H1 (cell line): ENCODE results near the gene HOXA11. TPM values are rescaled to one million over a fixed set of nuclear protein-coding genes. Genes with fewer than 3 reads are reported as not detected.

Experiments used
- CTCF ChIA-PET: fragments of 300-600 bp; sonication (Branson Sonifier 250); formaldehyde crosslinking; loops from one replicate; lab custom pipeline; 2021; ENCODE audit not compliant: partially characterized antibody; lab: Charles Lee
- POLR2A ChIA-PET: fragments of 300-600 bp; sonication (Branson Sonifier 250); formaldehyde crosslinking; loops from one replicate; lab custom pipeline; 2021; ENCODE audit warnings: inconsistent platforms; ENCODE audit not compliant: partially characterized antibody; lab: Charles Lee
- DNase-seq, 2 experiments: peaks; one replicate each; pipeline versions ENCODE4 v3.0.0 to v3.0.0-alpha.2; 2010 to 2022; ENCODE audit warnings: low spot score in 2 of 2, low read depth in 1 of 2, mixed read lengths in 1 of 2
- FAIRE-seq: peaks from 2 replicates; lab custom pipeline; 2011; peaks lifted over from hg19 to GRCh38; lab: Jason Lieb, UNC
- H2AFZ ChIP-seq: 2 replicates; pipeline ENCODE4 v1.8.1; 2012; ENCODE audit warnings: low read length, inconsistent platforms
- H2AK5ac ChIP-seq: 2 replicates; pipeline ENCODE4 v1.6.1; 2013; ENCODE audit warnings: low read depth, low read length
- H2BK120ac ChIP-seq: replicated peaks from 2 replicates; pipeline ENCODE3; 2013; ENCODE audit warnings: low read depth, low read length, inconsistent platforms
- H2BK12ac ChIP-seq: 2 replicates; pipeline ENCODE4 v1.6.1; 2013; ENCODE audit warnings: low read depth, low read length
- H2BK15ac ChIP-seq: 2 replicates; pipeline ENCODE4 v1.6.1; 2013; ENCODE audit warnings: low read length
- H2BK20ac ChIP-seq: 2 replicates; pipeline ENCODE4 v1.6.1; 2013; ENCODE audit warnings: low read length
- H2BK5ac ChIP-seq: 2 replicates; pipeline ENCODE4 v1.6.1; 2013; ENCODE audit warnings: low read depth, low read length
- H3K14ac ChIP-seq: 2 replicates; pipeline ENCODE4 v1.6.1; 2013; ENCODE audit warnings: inconsistent platforms; ENCODE audit not compliant: insufficient read length
- H3K18ac ChIP-seq: 2 replicates; pipeline ENCODE4 v1.6.1; 2013; ENCODE audit warnings: low read length; ENCODE audit errors: extremely low read depth
- H3K23ac ChIP-seq: 2 replicates; pipeline ENCODE4 v1.6.1; 2013; ENCODE audit warnings: inconsistent platforms; ENCODE audit not compliant: insufficient read length
- H3K23me2 ChIP-seq: 2 replicates; pipeline ENCODE4 v1.6.1; 2013; ENCODE audit warnings: low read depth, low read length
- H3K27ac ChIP-seq: 2 replicates; pipeline ENCODE4 v1.6.1; 2011; ENCODE audit warnings: low read depth, low read length, inconsistent platforms
- H3K27me3 ChIP-seq, 4 experiments: replicated peaks in 1 of 4; 1 replicate in 1 of 4; 2 replicates in 3 of 4; pipeline versions ENCODE4 v1.6.1 to v1.8.1; 2011 to 2013; ENCODE audit warnings: low read length in 3 of 4, mild to moderate bottlenecking in 3 of 4, inconsistent platforms in 2 of 4, mixed read lengths in 2 of 4, moderate library complexity in 1 of 4; ENCODE audit not compliant: control insufficient read depth in 3 of 4, insufficient read depth in 3 of 4; ENCODE audit errors: extremely low read depth in 1 of 4
- H3K36me3 ChIP-seq, 4 experiments: 2 replicates each; pipeline versions ENCODE4 v1.6.1 to v1.8.1; 2011 to 2013; ENCODE audit warnings: mild to moderate bottlenecking in 4 of 4, low read length in 3 of 4, moderate library complexity in 2 of 4, control low read depth in 1 of 4, inconsistent platforms in 1 of 4; ENCODE audit not compliant: insufficient read depth in 4 of 4, control insufficient read depth in 2 of 4
- H3K4ac ChIP-seq: replicated peaks from 2 replicates; pipeline ENCODE3; 2013; ENCODE audit warnings: low read length, low read depth, mixed read lengths, inconsistent platforms; ENCODE audit not compliant: insufficient read length
- H3K4me1 ChIP-seq, 4 experiments: replicated peaks in 1 of 4; 1 replicate in 1 of 4; 2 replicates in 3 of 4; pipeline versions ENCODE4 v1.6.1 to v1.8.1; 2011 to 2013; ENCODE audit warnings: low read length in 3 of 4, inconsistent platforms in 2 of 4, mixed read lengths in 1 of 4; ENCODE audit not compliant: insufficient read depth in 4 of 4, control insufficient read depth in 3 of 4
- H3K4me2 ChIP-seq, 2 experiments: 2 replicates each; pipeline versions ENCODE4 v1.6.1 to v1.8.1; 2011 to 2013; ENCODE audit warnings: low read depth in 2 of 2, low read length in 2 of 2, control low read depth in 1 of 2, inconsistent platforms in 1 of 2, mild to moderate bottlenecking in 1 of 2; ENCODE audit not compliant: insufficient read depth in 1 of 2
- H3K4me3 ChIP-seq, 4 experiments: fragments of 200-600, 300-600 bp in 1 of 4; sonication (generic), shearing (Covaris generic), sonication (Bioruptor Twin) in 1 of 4; 2 replicates each; pipeline versions ENCODE4 v1.5.1 to v1.8.1; 2011 to 2016; ENCODE audit warnings: low read length in 4 of 4, low read depth in 3 of 4, control low read depth in 2 of 4, inconsistent platforms in 2 of 4, mild to moderate bottlenecking in 2 of 4, mixed read lengths in 1 of 4, moderate library complexity in 1 of 4; ENCODE audit not compliant: insufficient read depth in 2 of 4; ENCODE audit errors: extremely low read depth in 1 of 4
- H3K56ac ChIP-seq: replicated peaks from 2 replicates; pipeline ENCODE3; 2013; ENCODE audit warnings: low read depth, mild to moderate bottlenecking, mixed read lengths, low read length, inconsistent platforms; ENCODE audit not compliant: insufficient read length
- H3K79me1 ChIP-seq: 2 replicates; pipeline ENCODE4 v1.6.1; 2013; ENCODE audit warnings: low read depth, low read length, control low read depth
- H3K79me2 ChIP-seq, 2 experiments: 2 replicates each; pipeline versions ENCODE4 v1.6.1 to v1.8.1; 2012 to 2013; ENCODE audit warnings: low read length in 2 of 2, mild to moderate bottlenecking in 2 of 2, inconsistent platforms in 1 of 2; ENCODE audit not compliant: insufficient read depth in 2 of 2, control insufficient read depth in 1 of 2
- H3K9ac ChIP-seq, 4 experiments: replicated peaks in 1 of 4; 1 replicate in 1 of 4; 2 replicates in 3 of 4; pipeline versions ENCODE4 v1.6.1 to v1.8.1; 2011 to 2013; ENCODE audit warnings: low read depth in 3 of 4, low read length in 3 of 4, control low read depth in 2 of 4, mild to moderate bottlenecking in 2 of 4, moderate library complexity in 2 of 4, inconsistent platforms in 1 of 4; ENCODE audit errors: extremely low read depth in 1 of 4
- H3K9me3 ChIP-seq, 2 experiments: 2 replicates each; pipeline versions ENCODE4 v1.6.1 to v1.8.1; 2012 to 2013; ENCODE audit warnings: mild to moderate bottlenecking in 2 of 2, moderate library complexity in 2 of 2, control low read depth in 1 of 2, inconsistent platforms in 1 of 2, low read depth in 1 of 2, low read length in 1 of 2, mixed read lengths in 1 of 2; ENCODE audit not compliant: insufficient read depth in 2 of 2
- H4K20me1 ChIP-seq, 2 experiments: replicated peaks in 1 of 2; 2 replicates each; pipeline versions ENCODE3 to v1.8.1; 2011 to 2013; ENCODE audit warnings: inconsistent platforms in 2 of 2, low read length in 2 of 2, mild to moderate bottlenecking in 1 of 2; ENCODE audit not compliant: insufficient read depth in 2 of 2, control insufficient read depth in 1 of 2
- H4K5ac ChIP-seq: 2 replicates; pipeline ENCODE4 v1.6.1; 2013; ENCODE audit warnings: low read length, low read depth, mixed read lengths, inconsistent platforms; ENCODE audit not compliant: insufficient read length
- H4K8ac ChIP-seq: 2 replicates; pipeline ENCODE4 v1.8.0; 2013; ENCODE audit warnings: mild to moderate bottlenecking, moderate library complexity, low read length, inconsistent platforms; ENCODE audit not compliant: insufficient read depth; ENCODE audit errors: extremely low read depth
- H4K91ac ChIP-seq: replicated peaks from 2 replicates; pipeline ENCODE3; 2013; ENCODE audit warnings: low read length, mixed read lengths, inconsistent platforms; ENCODE audit not compliant: insufficient read length
- CHD1 ChIP-seq: IDR thresholded peaks from 2 replicates; pipeline ENCODE4 v1.6.1; 2012; ENCODE audit warnings: low read depth, low read length, improper control_type of control experiment
- SIN3A ChIP-seq, 2 experiments: IDR thresholded peaks in 1 of 2; conservative IDR thresholded peaks in 1 of 2; 2 replicates each; pipeline ENCODE4 v1.6.1; 2011 to 2012; ENCODE audit warnings: low read length in 2 of 2, improper control_type of control experiment in 1 of 2, low read depth in 1 of 2, mild to moderate bottlenecking in 1 of 2
- whole genome bisulfite sequencing, 2 experiments: shearing (Covaris generic) in 1 of 2; methylation state at CpG; one replicate each; pipeline versions ENCODE4 v1.1.6 to v1.1.7; 2013 to 2015; ENCODE audit warnings: low lambda C conversion rate in 2 of 2, mixed read lengths in 2 of 2, inconsistent platforms in 1 of 2, low coverage in 1 of 2, missing lambda C conversion rate in 1 of 2; ENCODE audit not compliant: insufficient replicate concordance in 2 of 2, insufficient coverage in 1 of 2, insufficient read length in 1 of 2; ENCODE audit errors: extremely low coverage in 1 of 2, missing lambda C conversion rate in 1 of 2; 5-methylcytosine and 5-hydroxymethylcytosine counted together
- polyA plus RNA-seq, 7 experiments: library from polyadenylated mRNA; depleted of rRNA in 3 of 7; stranded (reverse) in 5 of 7; unstranded in 2 of 7; fragments of >200 nt in 5 of 7; fragments of 200-250 nt in 2 of 7; gene quantifications; 1 replicate in 5 of 7; 2 replicates in 1 of 7; 4 replicates in 1 of 7; pipeline versions ENCODE4 v1.2.1 to v1.2.3, GENCODE V29; 2011 to 2013; ENCODE audit warnings: missing spikeins in 2 of 7, mixed read lengths in 2 of 7
- total RNA-seq: library from RNA; stranded (reverse); fragmentation: NEBNext Ultra II Directional; extraction: Animal tissue kit (Norgen Biotek cat#: 25700); gene quantifications from 2 replicates; pipeline ENCODE4 v1.2.1, GENCODE V29; 2021
- TF ChIP-seq, protein P1 (sequence below): IDR thresholded peaks from 2 replicates; pipeline ENCODE4 v1.6.1; 2012; ENCODE audit warnings: inconsistent platforms

The HOXA11 gene
- total and polyA plus RNA-seq, 2 of the 8 experiments (the other 6 are each of a cell fraction or from before 2014, with no cell fraction given), result not detected

DNA sequence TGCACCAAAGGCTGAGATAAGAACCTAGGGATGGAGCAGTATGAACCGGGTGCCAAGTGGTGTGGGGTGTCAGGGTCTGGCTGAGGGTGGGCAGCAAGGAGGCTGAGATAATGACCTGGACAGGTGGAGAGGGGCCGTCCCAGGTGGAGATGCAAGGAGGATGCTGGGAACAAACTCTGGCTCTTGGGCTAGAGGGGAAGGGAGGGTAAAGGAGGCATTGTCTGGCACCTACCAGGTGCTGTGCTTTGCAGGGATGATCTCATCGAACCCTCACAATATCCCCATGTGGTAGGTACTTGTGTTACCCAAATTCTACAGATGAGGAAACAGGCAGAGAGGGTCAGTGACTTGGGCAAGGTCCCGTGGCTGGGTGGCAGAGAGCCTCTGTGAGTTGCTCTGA, 34.8 kb upstream of the HOXA11 start:
- Histone ChIP-seq H3K14ac (no peak overlapping the region), H3K56ac (no peak overlapping the region), H4K5ac (no peak overlapping the region), H3K4me2 (no peak overlapping the region), H3K27me3 (peaks cover 64 to 96% (median 88%) of the 10 kb centered on the region in 4 experiments), H3K27ac (no peak overlapping the region), H2BK20ac (no peak overlapping the region)
- CTCF ChIA-PET, result interaction anchor here (2.2 kb wide), 1 partner anchor 9 kb away, joined by 9 read pairs; no protein-coding TSS in a partner anchor
- no peak for TF ChIP-seq SIN3A (conservative IDR thresholded peaks at IDR 0.05 in 1 of 2, IDR thresholded peaks at IDR 0.05 in 1 of 2; ENCODE audit: low read depth in 1 of 2, low read length in 2 of 2)
- TF ChIP-seq, protein P1, sequence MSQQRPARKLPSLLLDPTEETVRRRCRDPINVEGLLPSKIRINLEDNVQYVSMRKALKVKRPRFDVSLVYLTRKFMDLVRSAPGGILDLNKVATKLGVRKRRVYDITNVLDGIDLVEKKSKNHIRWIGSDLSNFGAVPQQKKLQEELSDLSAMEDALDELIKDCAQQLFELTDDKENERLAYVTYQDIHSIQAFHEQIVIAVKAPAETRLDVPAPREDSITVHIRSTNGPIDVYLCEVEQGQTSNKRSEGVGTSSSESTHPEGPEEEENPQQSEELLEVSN, result no peak
- no peak for TF ChIP-seq CHD1
- TF ChIP-seq, all 59 proteins: peak for 0
- DNase-seq, result no peak
- H3K4ac ChIP-seq, result no peak overlapping the region
- no peak overlapping the region for H3K9ac ChIP-seq
- peaks cover 7 to 12% of the 10 kb centered on the region in 2 experiments for H4K20me1 ChIP-seq
- H3K23me2 ChIP-seq, result no peaks in the 10 kb centered on the region
- H2BK120ac ChIP-seq, result no peak overlapping the region
- no peaks in the 10 kb centered on the region for H3K79me1 ChIP-seq
- 65% methylated on average over 4 of the region's 4 CpGs; no CpG with 5 or more reads in 1 of the 2 experiments for WGBS, 2 experiments
- H4K91ac ChIP-seq, result no peak overlapping the region
- 0 out of 2 replicates have a peak overlapping the region, but pooled peaks have one; percentile 68 for H2BK12ac ChIP-seq
- no peak overlapping the region for H2AFZ ChIP-seq
- POLR2A ChIA-PET, result no interaction called here
- H3K79me2 ChIP-seq, result no peaks in the 10 kb centered on the region
- H3K36me3 ChIP-seq, result no peaks in the 10 kb centered on the region; a peak in 1 of 8 replicates
- H3K4me3 ChIP-seq, result no peak overlapping the region
- no peak overlapping the region for H3K23ac ChIP-seq
- FAIRE-seq, result no peak
- H2BK5ac ChIP-seq, result no peak overlapping the region
- no peak overlapping the region; the same call in 1 of the 2 replicates for H3K18ac ChIP-seq
- peaks cover 2 to 8% (median 5%) of the 10 kb centered on the region in 4 experiments; a peak in 6 of 7 replicates for H3K4me1 ChIP-seq
- H4K8ac ChIP-seq, result no peak overlapping the region
- H3K9me3 ChIP-seq, result no peaks in the 10 kb centered on the region
- no peak overlapping the region for H2BK15ac ChIP-seq
- H2AK5ac ChIP-seq, result no peak overlapping the region
